Stimulated activated CD8-positive, alpha-beta memory T cell treated with anti-CD3 and anti-CD28 coated beads, Interleukin-7, amount 100 ng/mL, for 48 hours (primary cell): Measurements from ENCODE around the gene CCDC12.

ENCODE experiments used
- DNase-seq, 2 donors: peaks; one replicate each; pipeline ENCODE4 v3.0.0-alpha.2; 2020; ENCODE audit warnings: low read depth in 1 of 2; ENCODE audit errors: extremely low read depth in 1 of 2

CCDC12 gene

DNA sequence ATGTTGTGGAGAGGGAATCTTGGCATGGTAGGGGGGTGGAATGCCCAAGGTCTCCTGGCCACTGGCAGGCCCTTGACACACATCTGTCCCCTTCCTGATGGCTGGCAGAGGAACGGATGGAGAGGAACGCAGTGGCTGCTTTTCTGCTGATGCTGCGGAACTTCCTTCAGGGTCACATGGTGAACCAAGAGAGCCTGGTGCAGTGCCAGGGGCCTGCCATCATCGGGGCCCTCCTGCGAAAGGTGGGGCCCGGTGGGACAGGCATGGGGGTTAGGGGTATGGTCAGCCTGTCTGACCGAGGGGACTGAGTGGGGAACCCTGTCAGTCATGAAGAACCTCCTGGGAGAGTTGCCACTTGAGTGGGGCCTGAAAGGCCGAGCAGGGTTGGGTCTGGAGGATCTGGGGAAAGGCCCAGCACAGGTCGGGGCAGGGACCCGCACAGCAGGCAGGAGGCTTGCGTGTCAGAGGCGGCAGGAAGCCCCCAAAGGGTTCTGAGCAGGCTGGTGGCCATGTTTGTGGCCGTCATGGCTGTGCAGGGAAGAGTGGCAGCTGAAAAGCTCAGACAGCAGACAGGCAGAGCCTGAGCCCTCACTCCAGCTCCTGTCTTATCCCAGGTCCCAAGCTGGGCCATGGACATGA, 21.0 kb upstream of the CCDC12 start:
- no peak for DNase-seq

DNA sequence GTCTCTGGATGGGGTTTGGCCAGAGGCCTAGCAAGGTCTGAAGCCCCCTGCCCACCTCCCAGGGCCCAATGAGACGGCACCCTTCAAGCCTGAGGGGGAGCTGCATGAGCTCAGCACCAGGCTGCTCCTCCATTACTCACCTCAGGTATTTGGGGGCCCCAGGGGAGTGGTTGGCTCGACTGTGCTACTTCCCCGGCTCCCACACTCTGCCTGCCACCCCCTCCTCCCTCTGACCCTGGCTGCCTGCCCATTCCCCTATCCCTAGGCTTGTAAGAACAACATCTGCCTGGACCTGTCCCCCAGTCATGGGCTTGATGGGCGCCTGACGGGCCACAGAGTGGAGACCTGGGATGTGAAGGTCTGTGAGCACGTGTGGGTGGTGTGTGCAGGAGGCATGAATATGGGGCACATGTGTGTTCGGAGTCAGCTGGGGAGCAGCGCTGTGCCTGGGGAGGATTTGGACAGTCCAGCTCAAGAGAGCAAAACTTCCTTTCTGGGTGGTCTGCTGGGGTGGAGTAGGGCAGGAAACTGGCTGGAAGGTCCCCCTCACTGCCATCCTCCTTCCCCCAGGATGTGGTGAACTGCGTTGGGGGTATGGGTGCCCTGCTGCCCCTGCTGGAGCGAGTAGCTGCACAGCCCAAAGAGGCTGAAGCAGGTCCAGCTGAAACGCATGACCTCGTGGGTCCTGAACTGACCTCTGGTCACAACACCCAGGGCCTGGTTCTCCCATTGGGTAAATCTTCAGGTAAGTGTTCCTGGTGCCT, 20.3 kb upstream of the CCDC12 start:
- no peak for DNase-seq

DNA sequence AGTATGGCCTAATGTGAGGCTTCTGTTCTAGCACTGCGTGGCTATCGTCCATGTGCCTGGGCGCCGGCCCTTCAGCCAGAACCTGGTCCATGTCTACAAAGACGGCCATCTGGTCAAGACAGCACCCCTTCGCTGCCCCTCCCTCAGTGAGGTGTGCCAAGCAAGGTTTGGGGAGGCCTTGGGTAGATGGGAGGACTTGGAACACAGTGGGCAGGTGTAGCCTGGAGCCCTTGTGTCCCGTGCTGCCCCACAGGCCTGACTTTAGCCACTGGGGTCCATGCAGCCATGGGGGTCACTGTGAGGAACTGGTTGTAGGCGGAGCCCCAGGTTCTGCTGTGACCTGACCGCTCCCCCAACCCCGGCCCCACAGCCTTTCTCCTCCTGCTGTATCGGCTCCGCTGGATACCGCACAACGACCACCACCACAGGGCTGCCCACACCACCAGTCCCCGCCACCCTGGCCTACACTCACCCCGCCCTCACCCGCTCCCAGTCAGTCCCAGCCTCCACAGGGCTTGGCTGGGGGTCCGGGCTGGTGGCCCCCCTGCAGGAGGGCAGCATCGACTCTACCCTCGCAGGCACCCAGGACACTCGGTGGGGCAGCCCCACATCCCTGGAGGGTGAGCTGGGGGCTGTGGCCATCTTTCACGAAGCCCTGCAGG, 19.5 kb upstream of the CCDC12 start:
- no peak for DNase-seq

DNA sequence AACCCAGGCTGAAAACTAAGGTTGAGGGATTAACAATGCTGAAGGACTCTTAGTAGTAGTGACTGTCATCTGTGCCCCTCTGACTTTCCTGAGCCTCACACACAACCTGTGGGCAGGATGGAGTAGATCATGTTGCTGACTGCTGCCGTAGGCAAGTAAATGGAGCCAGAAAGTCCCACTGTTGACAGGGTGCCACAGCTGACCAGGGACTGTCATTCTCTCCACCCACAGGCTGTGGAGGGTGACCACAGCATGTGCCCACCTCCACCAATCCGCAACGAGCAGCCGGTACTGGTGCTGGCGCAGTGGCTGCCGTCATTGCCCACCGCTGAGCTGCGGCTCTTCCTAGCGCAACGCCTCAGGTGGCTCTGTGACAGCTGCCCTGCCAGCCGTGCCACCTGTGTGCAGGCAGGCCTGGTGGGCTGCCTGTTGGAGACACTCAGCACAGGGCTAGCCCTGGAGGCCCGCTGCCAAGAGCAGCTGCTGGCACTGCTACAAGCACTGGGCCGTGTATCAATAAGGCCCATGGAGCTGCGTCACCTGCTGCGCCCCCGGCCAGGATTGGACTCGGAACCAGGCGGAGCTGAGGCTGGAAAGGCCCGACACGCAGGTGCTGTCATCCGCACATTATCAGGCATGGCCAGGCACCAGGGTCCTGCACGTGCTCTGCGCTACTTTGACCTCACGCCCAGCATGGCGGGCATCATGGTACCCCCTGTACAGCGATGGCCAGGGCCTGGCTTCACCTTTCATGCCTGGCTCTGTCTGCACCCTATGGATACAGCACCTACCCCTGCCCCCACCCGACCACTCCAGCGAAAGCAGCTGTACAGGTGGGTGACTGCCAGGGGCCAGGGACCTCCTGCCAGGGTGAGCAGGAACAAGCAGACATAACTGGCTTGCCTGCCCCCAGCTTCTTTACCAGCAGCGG, 18.5 kb upstream of the CCDC12 start:
- no peak for DNase-seq

DNA sequence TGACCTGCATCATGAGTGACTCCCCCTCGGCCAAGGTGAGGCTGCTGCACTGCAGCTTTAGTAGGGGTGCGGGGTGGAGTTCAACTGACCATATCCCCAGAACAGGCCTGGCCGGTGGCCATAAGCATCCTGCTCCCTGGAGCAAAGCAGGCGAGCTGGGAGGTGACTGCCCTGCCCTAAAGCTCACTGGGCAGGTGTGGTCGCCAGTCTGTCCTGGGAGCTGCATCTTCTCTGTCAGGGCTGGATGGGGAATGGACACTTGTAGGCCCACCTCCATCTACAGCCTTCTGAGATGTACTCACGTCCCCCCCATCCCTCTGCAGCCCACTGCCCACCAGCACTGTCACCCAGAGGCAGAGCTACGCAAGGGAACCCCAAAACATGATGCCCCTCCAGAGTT, 17.4 kb upstream of the CCDC12 start:
- DNase-seq: no peak

DNA sequence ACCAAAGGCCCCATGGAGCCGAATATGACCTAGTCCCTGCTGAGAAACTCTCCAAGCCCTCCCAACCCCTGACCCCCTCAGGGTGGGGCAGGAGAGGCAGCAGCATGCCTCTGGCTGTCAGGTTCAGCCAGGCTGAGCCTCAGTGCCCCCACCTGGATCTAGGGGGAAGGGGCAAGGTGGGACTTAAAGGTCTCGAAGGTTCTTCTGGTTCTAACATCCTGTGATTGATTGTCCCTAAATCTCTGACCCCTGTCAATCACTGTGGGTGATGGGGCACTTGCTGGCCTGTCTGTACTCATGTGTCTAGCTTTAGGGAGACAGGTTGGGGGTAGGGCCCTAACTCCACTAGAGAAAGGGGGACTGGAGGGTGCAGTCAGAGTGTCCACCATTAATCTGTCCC, 16.7 kb upstream of the CCDC12 start:
- DNase-seq: no peak

DNA sequence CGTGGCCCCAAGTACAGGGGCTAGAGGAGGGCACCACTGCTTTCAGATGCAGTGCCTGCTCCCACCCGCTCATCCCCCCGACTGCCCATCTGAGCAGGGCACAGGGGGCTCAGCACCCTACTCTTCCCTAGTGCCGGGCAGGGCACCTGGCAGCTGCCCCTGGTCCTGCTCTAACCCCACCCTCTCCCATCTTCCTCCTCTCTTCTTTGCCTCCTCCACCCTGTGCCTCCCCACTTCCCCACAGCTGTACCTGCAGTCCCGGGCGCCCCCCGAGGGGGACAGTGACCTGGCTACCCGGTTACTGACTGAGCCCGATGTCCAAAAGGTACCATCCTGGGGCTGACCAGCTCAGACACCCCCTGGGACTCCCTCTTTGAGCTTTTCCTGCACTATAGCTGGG, 15.7 kb upstream of the CCDC12 start:
- no peak for DNase-seq

DNA sequence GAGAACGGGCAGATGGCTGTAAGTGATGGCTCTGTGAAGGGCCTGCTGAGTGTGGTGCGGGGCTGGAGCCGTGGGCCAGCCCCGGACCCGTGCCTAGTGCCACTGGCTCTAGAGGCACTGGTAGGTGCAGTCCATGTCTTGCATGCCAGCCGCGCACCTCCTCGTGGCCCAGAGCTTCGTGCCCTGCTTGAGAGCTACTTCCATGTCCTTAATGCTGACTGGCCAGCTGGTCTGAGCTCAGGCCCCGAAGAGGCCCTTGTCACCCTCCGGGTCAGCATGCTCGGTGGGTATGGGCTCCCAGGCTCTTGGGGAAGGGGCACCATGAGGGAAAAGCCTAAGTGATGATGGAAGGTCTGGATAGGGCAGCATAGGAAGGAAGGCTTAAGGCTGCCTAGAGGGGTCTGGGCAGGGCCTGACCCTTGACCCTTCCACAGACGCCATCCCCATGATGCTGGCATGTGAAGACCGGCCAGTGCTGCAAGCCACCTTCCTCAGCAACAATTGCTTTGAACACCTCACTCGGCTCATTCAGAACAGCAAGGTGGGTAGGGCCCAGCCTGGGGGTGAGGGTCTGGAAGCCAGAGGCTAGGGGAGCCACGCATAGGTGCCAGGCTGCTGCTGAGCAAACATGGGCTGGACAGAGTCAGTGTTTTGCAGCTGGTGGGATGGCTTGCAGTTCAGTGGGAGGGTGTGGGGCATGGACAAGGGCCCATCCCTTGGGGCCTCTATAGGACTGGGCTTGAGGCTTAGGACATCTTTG, 15.0 kb upstream of the CCDC12 start:
- no peak for DNase-seq

DNA sequence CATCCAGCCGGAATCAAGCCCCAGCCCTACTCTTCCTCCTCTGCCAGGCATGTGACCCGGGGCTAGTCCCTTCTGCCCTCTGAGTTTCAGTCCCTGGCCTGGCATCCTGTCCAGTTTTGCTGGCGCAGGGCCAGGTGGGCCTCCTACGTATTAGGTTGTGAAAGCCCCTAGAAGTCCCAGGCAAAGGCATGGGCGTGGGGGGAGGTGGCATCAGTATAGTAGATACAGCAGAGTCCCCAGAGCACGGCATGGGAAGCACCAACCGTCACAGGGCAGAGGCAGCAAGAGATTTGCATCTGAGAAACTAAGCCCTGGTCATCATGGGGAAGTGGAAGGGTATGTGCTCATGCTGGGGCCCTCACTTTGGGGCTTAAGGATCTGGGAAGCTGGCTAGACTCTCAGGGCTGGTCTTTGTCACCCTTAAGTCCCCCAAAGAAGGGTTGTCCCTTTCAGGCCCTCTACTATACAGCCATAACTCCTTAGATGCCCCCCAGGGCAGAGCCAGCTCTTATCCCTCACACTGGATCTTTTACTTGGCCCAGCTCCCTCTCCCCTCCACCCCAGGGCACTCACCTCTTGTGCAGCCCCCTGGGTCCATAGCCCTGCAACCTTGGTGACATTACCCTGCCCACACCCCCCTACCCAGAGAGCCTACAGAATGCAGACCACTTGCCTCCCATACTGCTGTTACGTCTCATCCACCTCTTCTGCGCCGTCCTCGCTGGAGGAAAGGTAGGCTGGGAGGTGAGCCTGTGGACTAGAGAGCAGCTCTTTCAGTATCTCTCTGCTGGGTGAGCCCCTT, 14.2 kb upstream of the CCDC12 start:
- DNase-seq: no peak

DNA sequence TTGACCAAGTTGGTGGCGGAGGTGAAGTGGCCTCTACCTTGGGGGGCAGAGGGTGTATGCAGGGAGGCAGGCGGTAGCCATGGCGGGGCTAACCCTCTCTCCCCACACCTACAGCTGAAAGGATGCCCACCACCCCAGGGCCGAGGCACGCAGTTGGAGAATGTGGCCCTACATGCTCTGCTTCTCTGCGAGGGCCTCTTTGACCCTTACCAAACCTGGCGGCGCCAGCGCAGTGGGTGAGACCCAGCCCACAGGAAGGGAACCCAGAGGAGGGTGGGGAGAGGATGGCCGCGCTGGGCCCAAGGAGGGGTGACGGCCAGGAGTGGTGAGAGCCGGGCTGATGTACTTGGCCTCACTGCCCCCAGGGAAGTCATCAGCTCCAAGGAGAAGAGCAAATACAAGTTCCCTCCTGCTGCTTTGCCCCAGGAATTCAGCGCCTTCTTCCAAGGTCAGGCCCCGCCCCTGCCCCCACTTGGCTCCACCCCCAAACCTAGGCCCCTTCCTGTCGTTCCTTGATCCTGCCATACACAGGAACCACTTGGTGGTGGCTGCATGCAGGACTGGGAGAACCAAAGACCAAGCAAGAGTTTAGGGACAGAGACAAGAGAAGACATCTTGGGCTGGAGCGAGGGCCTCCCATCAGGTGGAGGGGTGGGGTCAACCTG, 12.7 kb upstream of the CCDC12 start:
- DNase-seq: no peak

DNA sequence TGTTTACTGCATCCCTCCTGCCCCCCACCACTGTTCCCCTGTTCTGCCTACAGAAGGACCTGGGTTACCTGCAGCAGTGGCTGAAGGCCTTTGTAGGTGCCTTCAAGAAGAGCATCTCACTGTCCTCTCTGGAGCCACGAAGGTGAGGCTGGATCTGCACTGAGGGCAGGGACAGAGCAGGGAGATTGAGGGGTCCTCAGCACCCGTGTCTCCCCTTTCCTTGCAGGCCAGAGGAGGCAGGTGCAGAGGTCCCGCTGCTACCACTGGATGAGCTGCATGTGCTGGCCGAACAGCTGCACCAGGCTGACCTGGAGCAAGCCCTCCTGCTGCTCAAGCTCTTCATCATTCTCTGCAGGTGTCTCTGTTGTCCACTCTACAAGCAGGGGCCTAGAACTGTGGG, 12.1 kb upstream of the CCDC12 start:
- DNase-seq: no peak

DNA sequence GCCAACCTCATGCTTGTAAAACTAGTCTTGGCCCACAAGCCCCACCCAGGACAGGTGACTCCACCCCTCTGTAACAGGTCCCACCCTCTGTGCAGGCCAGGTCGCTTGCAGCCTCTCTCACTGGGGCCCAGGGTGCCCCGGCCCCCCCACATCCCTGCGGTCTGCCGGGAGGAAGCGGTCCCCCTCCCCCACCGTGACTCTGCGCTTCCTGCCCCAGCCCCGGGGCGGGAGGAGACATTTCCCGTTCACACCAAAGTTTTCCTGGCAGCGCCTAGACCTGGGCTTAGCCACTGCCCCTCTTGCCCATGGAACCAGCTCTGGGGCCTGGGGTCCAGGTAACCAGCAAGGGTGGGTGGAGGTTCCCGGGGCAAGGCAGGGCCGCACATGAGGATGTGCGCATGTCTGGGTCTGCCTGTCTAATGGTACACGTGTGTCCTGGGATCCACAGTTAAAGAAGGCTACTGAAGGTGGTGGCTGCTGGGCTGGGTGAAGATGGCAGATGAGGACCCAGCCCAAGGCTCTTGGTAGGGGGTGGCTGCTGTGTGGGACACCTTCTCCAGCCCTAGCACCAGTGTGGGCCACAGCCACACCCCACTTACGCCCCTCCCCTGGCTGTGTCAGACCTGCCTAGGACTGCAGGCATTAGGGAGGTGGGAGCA, 11.3 kb upstream of the CCDC12 start:
- DNase-seq: peak; percentile 73 to 80

DNA sequence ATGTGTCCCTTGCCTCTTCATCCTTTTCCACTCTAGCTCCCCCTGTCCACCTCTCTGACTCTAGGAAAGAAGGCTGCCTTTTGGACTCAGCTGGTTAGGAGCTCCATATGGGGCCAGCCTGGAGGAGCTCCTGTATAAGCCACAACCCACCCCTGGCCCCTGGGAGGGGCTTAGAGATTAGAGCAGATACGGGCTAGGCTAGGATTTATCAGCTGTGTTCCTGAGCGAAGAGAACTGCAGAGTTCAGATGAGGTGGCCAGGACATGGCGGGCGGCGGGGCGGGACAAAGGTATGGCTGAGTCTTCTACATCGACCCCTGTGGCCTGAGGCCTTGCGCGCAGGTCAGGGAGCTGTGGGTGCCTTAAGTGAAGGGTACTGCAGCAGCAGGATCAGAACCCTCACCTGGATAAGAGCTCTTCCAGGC, 10.8 kb upstream of the CCDC12 start:
- DNase-seq: no peak

DNA sequence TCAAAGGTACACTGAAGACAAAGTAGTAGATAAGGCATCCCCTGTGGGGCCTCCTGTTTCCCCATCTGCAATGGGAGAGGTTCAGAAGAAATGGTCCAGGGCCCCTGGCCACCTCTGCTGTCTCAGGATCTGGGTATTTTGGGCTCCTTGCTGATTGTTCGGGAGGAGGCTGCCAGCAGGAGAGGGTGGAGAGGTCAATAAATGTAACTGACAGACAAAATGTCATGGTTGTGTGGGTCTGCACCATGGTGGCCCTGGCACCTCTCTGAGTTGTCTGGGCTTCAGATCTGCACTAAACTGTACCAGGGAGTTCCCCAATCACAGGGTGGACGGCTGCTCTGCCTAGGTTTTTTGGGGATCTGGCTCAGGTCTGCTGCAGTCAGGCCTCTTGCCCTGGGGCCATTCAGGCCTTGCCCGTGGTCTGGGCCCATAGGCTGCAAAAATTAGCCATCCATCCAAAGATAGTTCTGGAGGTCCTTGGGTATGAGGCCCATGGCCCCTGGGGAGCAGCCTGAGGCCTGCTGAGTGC, 10.3 kb upstream of the CCDC12 start:
- DNase-seq: no peak

DNA sequence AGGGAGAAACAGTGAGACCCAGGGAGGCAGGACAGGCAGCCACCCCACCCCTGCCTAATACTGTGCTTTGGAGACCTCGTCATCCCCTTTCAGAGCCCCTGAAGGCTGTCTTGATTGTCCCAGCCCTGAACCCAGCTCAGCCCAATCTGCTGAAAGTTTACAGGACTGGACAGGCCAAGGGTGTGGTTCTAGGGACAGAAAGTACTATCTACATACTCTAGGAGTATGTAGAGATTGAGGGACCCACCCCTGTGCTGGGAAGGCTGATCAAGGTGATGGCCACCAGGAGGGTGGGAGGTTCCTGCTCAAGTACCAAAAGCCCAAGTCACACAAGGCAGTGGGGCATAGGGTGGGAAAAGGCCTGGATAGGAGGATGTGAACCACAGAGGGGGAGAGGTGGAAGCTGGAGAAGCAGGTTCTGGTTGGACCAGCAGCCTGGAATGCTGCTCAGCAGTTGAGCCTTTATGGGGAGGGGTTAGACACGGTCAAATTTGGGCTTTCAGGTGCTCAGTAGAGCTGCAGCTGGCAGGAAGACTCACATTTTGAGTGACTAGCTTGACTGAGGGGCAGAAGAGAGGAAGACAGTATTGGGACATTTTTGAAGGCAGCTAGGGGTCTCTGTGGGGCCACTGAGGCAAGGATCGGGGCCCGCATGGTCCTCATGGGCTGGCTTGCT, 9.6 kb upstream of the CCDC12 start:
- no peak for DNase-seq

DNA sequence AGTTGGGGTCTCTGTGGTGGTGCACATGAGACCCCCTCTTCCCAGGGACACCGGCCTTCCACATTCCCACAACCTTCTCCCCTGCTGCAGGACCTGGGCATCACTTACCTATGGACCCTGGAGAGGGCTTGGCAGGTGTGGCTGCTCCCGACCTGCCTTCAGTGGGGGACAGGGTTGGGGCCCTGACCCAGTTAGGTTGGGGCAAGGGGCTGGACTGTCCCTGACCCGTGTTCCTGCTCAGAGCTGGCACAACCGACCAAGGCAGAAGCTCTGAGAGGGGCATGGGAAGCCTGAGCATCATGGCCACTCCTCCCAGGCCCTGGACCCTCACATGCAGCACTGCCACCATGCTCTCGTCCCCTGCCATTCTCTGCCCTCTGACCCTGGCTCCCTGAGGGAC, 9.0 kb upstream of the CCDC12 start:
- DNase-seq: no peak

DNA sequence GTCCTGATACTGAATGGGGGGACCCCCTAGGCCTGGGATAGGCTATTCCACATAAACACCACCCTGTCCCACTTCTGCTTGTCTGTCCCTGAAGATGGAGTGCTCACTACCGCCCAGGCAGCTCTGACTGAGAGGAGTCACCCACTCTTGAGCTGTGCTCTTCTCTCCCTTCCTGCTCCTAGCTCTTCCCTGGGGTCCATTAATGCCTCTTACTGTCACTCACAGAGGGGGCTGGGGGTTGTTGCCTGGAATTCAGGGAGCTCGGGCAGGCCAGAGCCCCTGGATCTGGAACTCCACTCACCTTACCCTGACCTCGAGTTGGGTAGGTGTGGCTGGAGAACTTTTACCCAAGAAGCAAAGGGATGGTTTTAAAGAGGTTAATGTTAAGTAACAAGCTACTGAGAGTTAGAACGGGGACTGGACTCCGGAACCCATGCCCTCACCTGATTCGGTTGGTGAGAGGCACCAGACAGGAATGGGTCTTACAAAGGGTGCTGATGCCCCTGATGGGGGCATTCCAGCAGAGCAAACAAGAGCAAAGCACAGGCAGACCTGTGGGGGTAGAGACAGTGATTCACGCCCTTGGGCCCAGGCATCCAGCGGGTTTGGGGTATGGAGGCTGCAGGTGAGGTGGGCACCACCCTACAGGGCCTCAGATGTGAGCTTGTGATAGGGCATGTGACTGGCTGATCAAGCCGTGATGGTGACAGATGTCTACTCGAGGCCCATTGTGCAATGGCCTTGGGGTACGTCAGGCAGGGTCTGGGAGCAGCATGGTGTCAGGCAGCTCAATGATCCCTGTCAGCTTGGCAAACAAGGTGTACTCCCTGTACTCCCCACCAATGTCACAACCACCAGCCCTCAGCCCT, 8.3 kb upstream of the CCDC12 start:
- DNase-seq: no peak
